GM10266 (cell line): Measurements from ENCODE around the gene MAPK14.

Source experiments
- DNase-seq: peaks from one replicate; pipeline ENCODE4 v3.0.0; 2012; ENCODE audit errors: extremely low spot score
- TF ChIP-seq, protein P1 (sequence below): IDR thresholded peaks from 2 replicates; pipeline ENCODE4 v1.5.1; 2012; ENCODE audit warnings: mild to moderate bottlenecking, low read depth; ENCODE audit not compliant: control insufficient read depth, insufficient read depth; ENCODE audit errors: missing control alignments

MAPK14 gene

DNA sequence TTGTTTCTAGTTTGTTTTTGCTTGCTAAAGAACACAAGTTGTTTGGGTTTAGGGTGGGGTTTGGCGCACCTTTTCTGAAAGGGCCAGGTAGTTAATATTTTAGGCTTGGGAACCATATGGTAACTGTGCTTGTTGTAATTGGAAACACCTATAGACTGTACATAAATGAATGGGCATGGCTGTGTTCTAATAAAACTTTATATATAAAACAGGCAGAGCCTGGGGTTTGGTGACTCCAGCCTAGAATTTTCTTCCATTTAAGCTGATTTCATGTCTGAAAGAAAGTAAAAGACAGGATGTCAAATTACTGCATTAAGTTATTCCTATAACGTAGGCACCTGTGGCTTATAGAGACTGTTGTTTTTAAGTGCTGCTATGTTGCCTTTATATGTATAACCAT is 66.6 kb downstream of the MAPK14 start:
- no peak for DNase-seq
- TF ChIP-seq, protein P1, sequence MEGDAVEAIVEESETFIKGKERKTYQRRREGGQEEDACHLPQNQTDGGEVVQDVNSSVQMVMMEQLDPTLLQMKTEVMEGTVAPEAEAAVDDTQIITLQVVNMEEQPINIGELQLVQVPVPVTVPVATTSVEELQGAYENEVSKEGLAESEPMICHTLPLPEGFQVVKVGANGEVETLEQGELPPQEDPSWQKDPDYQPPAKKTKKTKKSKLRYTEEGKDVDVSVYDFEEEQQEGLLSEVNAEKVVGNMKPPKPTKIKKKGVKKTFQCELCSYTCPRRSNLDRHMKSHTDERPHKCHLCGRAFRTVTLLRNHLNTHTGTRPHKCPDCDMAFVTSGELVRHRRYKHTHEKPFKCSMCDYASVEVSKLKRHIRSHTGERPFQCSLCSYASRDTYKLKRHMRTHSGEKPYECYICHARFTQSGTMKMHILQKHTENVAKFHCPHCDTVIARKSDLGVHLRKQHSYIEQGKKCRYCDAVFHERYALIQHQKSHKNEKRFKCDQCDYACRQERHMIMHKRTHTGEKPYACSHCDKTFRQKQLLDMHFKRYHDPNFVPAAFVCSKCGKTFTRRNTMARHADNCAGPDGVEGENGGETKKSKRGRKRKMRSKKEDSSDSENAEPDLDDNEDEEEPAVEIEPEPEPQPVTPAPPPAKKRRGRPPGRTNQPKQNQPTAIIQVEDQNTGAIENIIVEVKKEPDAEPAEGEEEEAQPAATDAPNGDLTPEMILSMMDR = no peak

DNA sequence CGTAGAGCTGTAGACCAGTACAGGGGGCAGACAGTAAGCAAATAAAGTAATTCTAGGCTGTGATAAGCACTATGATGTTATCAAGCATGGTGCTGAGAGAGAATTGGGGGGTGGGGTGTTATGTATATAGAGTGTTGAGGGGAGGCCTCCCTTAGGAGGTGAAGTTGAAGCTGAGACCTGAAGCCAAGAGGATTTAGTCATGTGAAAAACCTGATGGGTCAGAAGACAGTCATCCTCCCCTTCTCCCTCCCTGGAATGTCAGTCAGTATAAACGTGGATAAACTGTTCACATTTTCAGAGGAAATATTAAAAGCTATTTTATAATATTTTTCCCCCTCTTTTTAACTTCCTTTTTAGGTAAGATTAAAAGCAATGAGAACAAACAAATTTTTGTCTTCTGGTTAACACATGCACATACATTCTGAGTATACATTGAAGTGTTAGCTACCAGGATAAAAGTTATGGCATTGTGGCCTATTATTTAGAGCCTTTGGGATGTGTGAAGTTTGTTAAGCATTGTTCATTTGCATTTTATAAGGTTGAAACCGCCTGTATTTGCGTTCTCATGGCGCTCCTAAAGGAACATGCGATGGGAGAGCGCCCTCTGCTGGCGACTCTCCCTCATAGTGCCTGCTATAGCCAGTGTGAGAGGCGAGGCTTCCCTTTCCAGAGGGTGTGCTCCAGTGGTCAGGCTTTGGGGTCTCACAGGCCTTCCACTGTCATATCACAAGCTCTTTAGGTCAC is 67.3 kb downstream of the MAPK14 start:
- TF ChIP-seq, protein P1 = peak; percentile 89
- DNase-seq = peak; percentile 57

DNA sequence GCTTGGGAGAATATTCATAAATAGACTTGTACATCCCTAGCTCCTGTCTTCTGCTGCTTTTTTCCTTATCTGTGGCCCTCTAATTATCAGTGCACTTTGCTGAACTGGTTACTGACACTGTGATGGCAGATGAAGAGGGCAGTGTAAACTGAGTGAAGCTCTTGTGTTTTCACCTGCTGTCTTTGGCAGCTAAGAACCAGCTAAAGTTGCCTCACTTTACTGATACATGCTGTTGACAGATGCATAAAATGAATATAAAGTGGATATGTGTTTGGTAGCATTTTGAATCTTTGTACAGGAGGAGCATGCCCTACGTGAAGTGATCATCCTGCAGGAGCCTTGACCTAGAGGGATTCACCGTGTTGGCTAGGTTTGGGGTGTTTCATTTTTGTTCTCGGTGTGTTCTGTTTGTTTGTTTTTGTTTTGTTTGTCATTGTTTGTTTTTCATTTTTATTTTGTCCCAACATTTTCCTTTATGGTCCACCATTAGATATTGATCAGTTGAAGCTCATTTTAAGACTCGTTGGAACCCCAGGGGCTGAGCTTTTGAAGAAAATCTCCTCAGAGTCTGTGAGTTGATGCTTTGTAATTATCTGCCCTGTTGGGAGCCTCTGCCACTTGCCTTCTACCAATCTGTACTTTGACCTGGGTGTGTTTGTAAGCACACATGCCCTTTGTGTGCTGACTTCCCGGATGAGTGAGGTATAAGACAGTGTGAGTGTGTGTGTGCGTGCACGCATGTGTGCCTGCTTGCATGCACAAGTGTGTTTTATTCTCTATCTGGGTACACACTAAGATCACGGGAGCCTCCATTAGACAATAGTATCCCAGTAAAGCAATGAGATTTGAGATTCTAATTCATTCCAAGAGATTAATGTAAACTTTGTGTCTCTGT is 68.1 kb downstream of the MAPK14 start:
- DNase-seq = no peak
- TF ChIP-seq, protein P1 = no peak

DNA sequence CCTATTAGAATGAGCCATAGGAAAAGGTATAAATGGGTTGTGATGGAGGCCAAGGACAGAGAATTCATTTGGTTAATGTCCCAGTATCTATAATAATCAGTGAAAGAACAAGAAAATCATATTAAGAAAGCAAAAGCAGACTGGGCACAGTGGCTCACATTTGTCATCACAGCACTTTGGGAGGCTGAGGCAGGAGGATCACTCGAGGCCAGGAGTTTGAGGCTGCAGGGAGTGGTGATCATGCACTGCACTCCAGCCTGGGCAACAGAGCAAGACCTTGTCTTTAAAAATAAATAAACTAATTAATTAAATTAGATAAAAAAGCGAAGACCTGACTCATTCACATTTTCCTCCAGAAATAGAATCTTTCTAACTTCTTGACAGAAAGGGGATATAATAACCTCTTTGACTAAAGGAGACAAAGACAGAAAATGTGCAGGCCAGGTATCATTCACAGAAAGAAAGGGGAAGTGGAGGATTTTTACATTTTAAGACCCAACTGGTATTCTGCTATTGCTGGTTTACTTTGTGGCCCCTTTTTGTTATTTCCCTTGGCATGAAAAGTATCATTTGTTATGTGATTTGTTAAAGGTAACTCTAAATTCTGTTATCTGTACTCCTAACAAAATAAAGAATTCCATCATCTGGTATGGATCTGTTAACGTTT is 70.8 kb downstream of the MAPK14 start:
- DNase-seq = no peak
- TF ChIP-seq, protein P1 = no peak

DNA sequence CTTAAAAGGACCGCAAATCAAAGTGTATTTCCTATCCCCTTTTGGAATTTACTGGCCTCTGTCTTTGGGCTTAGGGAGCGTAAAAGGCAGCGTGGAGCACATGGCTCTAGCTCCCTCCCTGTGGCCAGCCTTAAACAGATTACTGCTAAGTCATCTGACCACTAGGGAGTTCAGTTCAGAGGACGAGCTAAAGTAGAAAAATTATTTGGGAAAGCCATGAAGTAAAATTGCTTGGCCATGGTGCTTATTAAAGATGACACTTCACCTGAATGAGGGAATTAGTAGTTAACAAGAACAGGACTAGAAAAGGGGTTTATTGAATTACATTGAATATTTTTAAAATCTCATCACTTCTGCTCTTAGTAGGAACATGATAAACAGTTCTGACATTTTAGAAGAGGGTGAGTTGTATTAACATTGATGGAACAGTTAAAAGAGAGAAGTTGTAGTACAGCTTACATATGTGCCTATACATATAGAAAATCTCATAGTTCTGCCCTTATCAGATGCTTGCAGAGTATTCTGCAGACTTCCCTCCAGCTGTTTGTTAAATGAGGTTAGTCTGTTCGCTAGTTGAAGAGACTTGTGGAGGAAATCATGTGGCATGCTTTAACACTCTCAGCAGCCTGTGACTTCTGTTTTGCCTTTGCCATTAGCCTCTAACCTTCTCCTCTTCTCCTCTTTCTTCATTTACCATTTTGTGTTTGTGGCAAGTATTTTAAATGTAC is 71.5 kb downstream of the MAPK14 start:
- TF ChIP-seq, protein P1 = no peak
- DNase-seq = no peak

DNA sequence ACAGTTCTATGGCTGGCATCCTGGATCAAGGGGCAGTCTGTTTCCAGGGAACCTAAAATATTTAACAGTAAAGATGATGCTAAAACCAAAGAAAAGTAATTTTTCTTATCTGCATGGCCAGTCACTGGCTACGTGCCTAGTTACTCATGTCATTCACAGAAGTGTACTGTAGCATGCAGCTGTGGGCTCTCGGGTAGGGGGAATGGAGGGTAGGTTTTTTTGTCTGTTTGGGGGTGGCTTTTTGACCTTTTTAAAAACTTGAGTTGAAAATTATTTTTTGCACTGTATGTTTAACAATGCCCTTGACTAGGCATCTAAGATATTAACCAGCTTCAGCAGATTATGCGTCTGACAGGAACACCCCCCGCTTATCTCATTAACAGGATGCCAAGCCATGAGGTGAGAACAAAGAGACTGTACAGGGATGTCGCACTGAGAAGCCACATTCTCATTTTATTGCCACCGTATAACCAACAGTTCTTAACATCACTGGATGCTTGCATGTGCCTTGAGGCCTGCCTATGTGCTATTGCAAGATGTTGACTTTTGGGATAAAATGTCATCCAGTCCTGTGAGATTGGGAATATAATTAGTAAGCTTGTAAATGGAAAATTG is 72.4 kb downstream of the MAPK14 start:
- TF ChIP-seq, protein P1 = no peak
- no peak for DNase-seq
